ENCODE data around the gene IRX4.

The IRX4 gene

DNA sequence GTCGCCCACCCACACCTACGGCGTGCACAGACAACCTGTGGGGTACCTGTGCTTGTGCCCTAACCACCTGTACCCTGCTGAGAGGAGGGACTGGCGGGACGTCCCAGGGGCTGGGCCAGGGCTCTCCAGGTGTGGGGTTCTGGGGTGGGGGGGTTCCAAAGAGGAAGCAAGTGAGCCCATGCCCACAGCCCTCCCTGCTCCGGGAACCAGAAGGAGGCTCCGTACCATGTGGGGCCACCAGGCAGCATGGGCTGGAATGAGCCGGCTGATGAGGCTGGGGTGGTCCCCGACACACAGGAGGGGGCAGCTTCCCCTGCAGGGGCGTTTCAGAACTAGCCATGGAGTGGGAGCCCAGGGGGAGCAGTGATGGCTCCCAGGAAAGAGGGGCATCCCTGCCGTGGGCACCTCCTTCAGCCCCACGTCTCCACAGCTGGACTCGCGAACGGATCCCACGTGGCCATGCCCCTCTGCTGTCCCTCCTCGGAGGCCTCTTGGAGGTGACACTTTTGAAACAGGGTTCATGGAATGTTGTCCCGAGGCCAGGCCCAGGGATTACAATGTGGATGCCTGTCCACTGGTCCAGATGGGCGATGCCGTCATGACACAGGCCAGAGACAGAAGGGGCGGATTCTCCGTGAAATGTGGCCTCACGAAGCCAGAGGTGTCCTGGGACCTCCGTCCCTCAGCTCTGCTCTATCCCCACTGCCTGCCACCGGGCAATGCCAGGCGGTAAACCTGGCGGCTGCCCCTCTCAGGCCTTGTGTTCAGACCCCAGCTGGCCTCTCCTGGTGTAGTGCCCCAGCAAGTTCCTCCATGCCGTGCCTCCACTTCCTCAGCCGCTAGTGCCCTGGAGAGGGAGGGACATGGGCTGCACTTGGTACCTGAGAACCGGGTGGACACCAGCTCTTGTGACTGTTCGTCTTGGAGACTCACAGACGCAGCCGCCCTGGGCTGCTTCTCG, 33.6 kb upstream of the IRX4 start:
- Histone ChIP-seq H3K27me3 (ENCODE audit: insufficient read depth, low read depth, severe bottlenecking) (peaks cover 100% of the 10 kb centered on the region), H3K27ac (no peak overlapping the region), H3K36me3 (no peaks in the 10 kb centered on the region), H3K9me3 (ENCODE audit: severe bottlenecking) (peaks cover 2% of the 10 kb centered on the region), H3K4me3 (ENCODE audit: low read depth, low read length) (no peak overlapping the region)
- no peak for DNase-seq
- TF ChIP-seq CTCF (IDR thresholded peaks at IDR 0.05; ENCODE audit: low read depth, low read length): no peak

DNA sequence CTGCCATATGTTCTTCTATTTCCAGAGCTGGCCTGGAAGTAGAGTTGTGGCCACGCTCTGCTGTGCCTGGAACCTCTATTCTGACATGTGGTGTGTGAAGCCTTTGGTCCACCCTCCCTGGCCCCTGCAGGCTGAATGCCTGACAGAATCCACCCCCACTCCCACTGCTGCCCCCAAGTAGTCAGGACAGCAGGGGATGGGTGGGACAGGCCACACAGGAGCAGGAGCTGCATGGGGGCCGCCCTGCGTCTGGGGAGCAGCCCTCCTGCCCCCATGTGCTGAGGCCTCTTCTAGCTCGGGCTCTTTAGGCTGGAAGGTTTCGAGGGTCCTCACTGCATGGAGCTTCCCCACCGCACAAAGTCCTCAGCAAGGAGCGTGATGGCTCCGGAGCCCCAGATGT, 32.6 kb upstream of the IRX4 start:
- DNase-seq: no peak
- TF ChIP-seq CTCF (IDR thresholded peaks at IDR 0.05; ENCODE audit: low read depth, low read length): no peak
- Histone ChIP-seq H3K4me3 (ENCODE audit: low read depth, low read length) (no peak overlapping the region), H3K9me3 (ENCODE audit: severe bottlenecking) (peaks cover 2% of the 10 kb centered on the region), H3K36me3 (no peaks in the 10 kb centered on the region), H3K27me3 (ENCODE audit: insufficient read depth, low read depth, severe bottlenecking) (peaks cover 100% of the 10 kb centered on the region), H3K27ac (no peak overlapping the region)

- Histone ChIP-seq H3K27me3 (ENCODE audit: insufficient read depth, low read depth, severe bottlenecking) (peaks cover 100% of the 10 kb centered on the region), H3K4me3 (ENCODE audit: low read depth, low read length) (no peak overlapping the region), H3K27ac (no peak overlapping the region), H3K9me3 (ENCODE audit: severe bottlenecking) (peaks cover 2% of the 10 kb centered on the region), H3K36me3 (no peaks in the 10 kb centered on the region)
- no peak for TF ChIP-seq CTCF (IDR thresholded peaks at IDR 0.05; ENCODE audit: low read depth, low read length)
- DNase-seq: no peak
Observed at GRCh38 chr5:1914471-1914870, 31.7 kb upstream of the IRX4 start.

- no peak for DNase-seq
- Histone ChIP-seq H3K4me3 (ENCODE audit: low read depth, low read length) (no peak overlapping the region), H3K36me3 (no peaks in the 10 kb centered on the region), H3K27ac (no peak overlapping the region), H3K27me3 (ENCODE audit: insufficient read depth, low read depth, severe bottlenecking) (peaks cover 100% of the 10 kb centered on the region), H3K9me3 (ENCODE audit: severe bottlenecking) (peaks cover 2% of the 10 kb centered on the region)
- TF ChIP-seq CTCF (IDR thresholded peaks at IDR 0.05; ENCODE audit: low read depth, low read length): no peak
Observed at GRCh38 chr5:1913578-1913977, 30.9 kb upstream of the IRX4 start.

- Histone ChIP-seq H3K27me3 (ENCODE audit: insufficient read depth, low read depth, severe bottlenecking) (peaks cover 100% of the 10 kb centered on the region), H3K36me3 (no peaks in the 10 kb centered on the region), H3K27ac (no peak overlapping the region), H3K9me3 (ENCODE audit: severe bottlenecking) (peaks cover 2% of the 10 kb centered on the region), H3K4me3 (ENCODE audit: low read depth, low read length) (no peak overlapping the region)
- DNase-seq: no peak
- no peak for TF ChIP-seq CTCF (IDR thresholded peaks at IDR 0.05; ENCODE audit: low read depth, low read length)
Observed at GRCh38 chr5:1912951-1913565, 30.3 kb upstream of the IRX4 start.
